Natural killer cell (primary cell): Measurements from ENCODE around the gene ABHD16A. TPM values are rescaled to one million over a fixed set of nuclear protein-coding genes. Genes with fewer than 3 reads are reported as not detected.

Experiments used
- ATAC-seq, 3 donors: fragments of 150-1000 bp in 2 of 3; fragments of 200-7000 bp in 1 of 3; cut with Tn5 transposase; 1 replicate in 1 of 3; 2 replicates in 2 of 3; pipeline ENCODE4 v1.10.0; 2021; ENCODE audit warnings: mild to moderate bottlenecking in 2 of 3, moderate library complexity in 2 of 3
- DNase-seq, 2 donors: peaks; one replicate each; pipeline versions ENCODE4 v3.0.0 to v3.0.0-alpha.2; 2013 to 2021; ENCODE audit warnings: mixed read lengths in 1 of 2
- H3K27ac ChIP-seq: one replicate; pipeline ENCODE4 v1.5.1; 2013; ENCODE audit warnings: mild to moderate bottlenecking, low read length
- H3K27me3 ChIP-seq: one replicate; pipeline ENCODE4 v1.6.1; 2013; ENCODE audit warnings: low read length; ENCODE audit not compliant: control insufficient read depth, insufficient read depth
- H3K36me3 ChIP-seq: one replicate; pipeline ENCODE4 v1.6.1; 2013; ENCODE audit warnings: low read length; ENCODE audit not compliant: control insufficient read depth, insufficient read depth
- H3K4me1 ChIP-seq: one replicate; pipeline ENCODE4 v1.6.1; 2013; ENCODE audit warnings: low read length; ENCODE audit not compliant: control insufficient read depth, insufficient read depth
- H3K4me3 ChIP-seq: one replicate; pipeline ENCODE4 v1.5.1; 2013; ENCODE audit warnings: low read length
- H3K9me3 ChIP-seq: one replicate; pipeline ENCODE4 v1.6.1; 2013; ENCODE audit warnings: low read length; ENCODE audit not compliant: control insufficient read depth, insufficient read depth
- H3K27ac Mint-ChIP-seq, 2 donors: one replicate each; pipeline ENCODE4 v1.8.0; 2022; ENCODE audit warnings: mild to moderate bottlenecking in 2 of 2, mixed read lengths in 2 of 2, moderate library complexity in 1 of 2
- H3K27me3 Mint-ChIP-seq, 2 donors: one replicate each; pipeline ENCODE4 v1.8.0; 2022; ENCODE audit warnings: low read depth in 2 of 2, mixed read lengths in 2 of 2
- H3K36me3 Mint-ChIP-seq: one replicate; pipeline ENCODE4 v1.8.0; 2022; ENCODE audit warnings: mixed read lengths
- H3K4me1 Mint-ChIP-seq, 2 donors: one replicate each; pipeline ENCODE4 v1.8.0; 2022; ENCODE audit warnings: mixed read lengths in 2 of 2
- H3K4me3 Mint-ChIP-seq: one replicate; pipeline ENCODE4 v1.8.0; 2022; ENCODE audit warnings: mild to moderate bottlenecking, moderate library complexity, mixed read lengths
- H3K9me3 Mint-ChIP-seq, 2 donors: one replicate each; pipeline ENCODE4 v1.8.0; 2022; ENCODE audit warnings: mixed read lengths in 2 of 2
- CTCF ChIP-seq: fragments of 200-600 bp; IDR thresholded peaks from one replicate; pipeline ENCODE4 v1.8.0; 2022; ENCODE audit warnings: antibody characterized with exemption
- WGBS: methylation state at CpG from one replicate; pipeline ENCODE4 v1.1.7; 2013; ENCODE audit warnings: missing lambda C conversion rate; ENCODE audit not compliant: insufficient coverage; 5-methylcytosine and 5-hydroxymethylcytosine counted together
- intact Hi-C: fragments of 100-400 bp; cut with micrococcal nuclease; formaldehyde crosslinking; loops from one replicate; pipeline ENCODE4 v1.14.2; 2022
- total RNA-seq, 4 donors: library from RNA; stranded (reverse); fragments of 120-200 nt in 1 of 4; gene quantifications; one replicate each; pipeline versions ENCODE4 v1.2.3 to v1.2.4, GENCODE V29; 2013 to 2022

The ABHD16A gene
- total RNA-seq, 3 donors from 2014 or later (not counting 1 experiment from before 2014, with no cell fraction given): 92.0 to 97.6 (median 94.2) TPM

- Mint-ChIP-seq H3K36me3 (no peaks in the 10 kb centered on the region), H3K27me3 (no peaks in the 10 kb centered on the region), H3K4me1 (peaks cover 52 to 63% of the 10 kb centered on the region in 2 donors), H3K4me3 (peak overlapping the region; percentile 97), H3K9me3 (no peaks in the 10 kb centered on the region), H3K27ac (peak overlapping the region; percentile 91 to 99)
- ATAC-seq: peak in 1 of 3 donors; percentile 5
- Histone ChIP-seq H3K9me3 (no peaks in the 10 kb centered on the region), H3K4me1 (peaks cover 44% of the 10 kb centered on the region), H3K4me3 (peak overlapping the region; percentile 66), H3K27me3 (no peaks in the 10 kb centered on the region), H3K27ac (peak overlapping the region; percentile 49), H3K36me3 (no peaks in the 10 kb centered on the region)
- no peak for TF ChIP-seq CTCF
- DNase-seq: no peak
- intact Hi-C loops: no loop called here
- WGBS: 12% methylated on average over 29 of the region's 29 CpGs
These were observed 37.5 kb upstream of the ABHD16A start for GRCh38 chr6:31740397-31741223.

GRCh38 chr6:31739639-31740396 is 36.7 kb upstream of the ABHD16A start, which contains the start of gene MSH5:
Gene MSH5 (plus strand): TSS chr6:31740005. CDS start chr6:31740467, 462 bp downstream.
- TF ChIP-seq CTCF: no peak
- H3K4me3 ChIP-seq: peak within 1 kb of the TSS; percentile 66
- peaks cover 60 to 71% of the 10 kb centered on the region in 2 donors for H3K4me1 Mint-ChIP-seq
- intact Hi-C loops: loop anchor here (2.0 to 10.0 kb wide), 6 partner anchors 58 to 195 kb away; partner anchors contain the start of genes ATP6V1G2, BAG6, DDX39B and GPANK1
- peak within 1 kb of the TSS; percentile 83 for H3K27ac ChIP-seq
- ATAC-seq (peak; percentile 74 to 95 (median 89)), DNase-seq (peak; percentile 95 to 97)
- no peaks in the 10 kb centered on the region for H3K36me3 ChIP-seq
- no peaks in the 10 kb centered on the region for H3K27me3 ChIP-seq
- H3K36me3 Mint-ChIP-seq: no peaks in the 10 kb centered on the region
- H3K9me3 ChIP-seq: no peaks in the 10 kb centered on the region
- H3K27me3 Mint-ChIP-seq: no peaks in the 10 kb centered on the region
- H3K27ac Mint-ChIP-seq: peak within 1 kb of the TSS; percentile 91 to 99
- H3K4me3 Mint-ChIP-seq: peak within 1 kb of the TSS; percentile 97
- H3K4me1 ChIP-seq: peaks cover 44% of the 10 kb centered on the region
- WGBS: 0% methylated on average over 58 of the region's 58 CpGs
- no peaks in the 10 kb centered on the region for H3K9me3 Mint-ChIP-seq

GRCh38 chr6:31737991-31738979 is 35.2 kb upstream of the ABHD16A start:
- H3K27me3 Mint-ChIP-seq: no peaks in the 10 kb centered on the region

More at GRCh38 chr6:31737991-31738979, 35.2 kb upstream of the ABHD16A start:
- Histone ChIP-seq H3K36me3 (peaks cover 11% of the 10 kb centered on the region), H3K27ac (peak overlapping the region; percentile 83), H3K9me3 (no peaks in the 10 kb centered on the region), H3K27me3 (no peaks in the 10 kb centered on the region), H3K4me1 (peaks cover 59% of the 10 kb centered on the region), H3K4me3 (peak overlapping the region; percentile 17)
- no peak for TF ChIP-seq CTCF
- no peaks in the 10 kb centered on the region for H3K9me3 Mint-ChIP-seq
- H3K36me3 Mint-ChIP-seq: no peaks in the 10 kb centered on the region
- DNase-seq (peak; percentile 58 to 92), ATAC-seq (peak; percentile 21 to 40 (median 40))
- H3K27ac Mint-ChIP-seq: peak overlapping the region; percentile 91 to 99
- 2% methylated on average over 4 of the region's 6 CpGs for WGBS
- H3K4me3 Mint-ChIP-seq: peak overlapping the region; percentile 97
- intact Hi-C loops: loop anchor here (1.0 to 10.0 kb wide), 7 partner anchors 35 to 193 kb away; partner anchors contain the start of genes ABHD16A, ATP6V1G2, BAG6 and DDX39B
- peaks cover 66 to 85% of the 10 kb centered on the region in 2 donors for H3K4me1 Mint-ChIP-seq
